HepG2 (cell line): ENCODE data around the gene DPEP3. TPM values are rescaled to one million over a fixed set of nuclear protein-coding genes. Genes with fewer than 3 reads are reported as not detected.

Experiments used
- ATRX ChIP-seq: sonication (generic); formaldehyde crosslinking; IDR thresholded peaks from 2 replicates; pipeline ENCODE4 v1.4.0; 2020; ENCODE audit warnings: missing genetic modification reagents, borderline replicate concordance
- ELF3 ChIP-seq: IDR thresholded peaks from 2 replicates; pipeline ENCODE4 v1.6.1; 2016; ENCODE audit warnings: missing genetic modification reagents, missing compliant biosample characterization
- ERF ChIP-seq: IDR thresholded peaks from 2 replicates; pipeline ENCODE4 v1.6.1; 2018; ENCODE audit warnings: missing biosample characterization, missing genetic modification reagents
- FOSL2 ChIP-seq: sonication (generic); formaldehyde crosslinking; IDR thresholded peaks from 2 replicates; pipeline ENCODE4 v1.4.0; 2020; ENCODE audit warnings: missing genetic modification reagents
- KAT7 ChIP-seq: IDR thresholded peaks from 2 replicates; pipeline ENCODE4 v1.6.1; 2018; ENCODE audit warnings: borderline replicate concordance, missing compliant biosample characterization
- KLF16 ChIP-seq, 2 experiments: sonication (generic) in 1 of 2; formaldehyde crosslinking in 1 of 2; IDR thresholded peaks; 2 replicates each; pipeline versions ENCODE4 v1.6.1 to v1.8.0; 2016 to 2023; ENCODE audit warnings: missing genetic modification reagents in 2 of 2, missing compliant biosample characterization in 1 of 2
- MIER2 ChIP-seq: IDR thresholded peaks from 2 replicates; pipeline ENCODE4 v1.6.1; 2016; ENCODE audit warnings: missing biosample characterization, missing genetic modification reagents
- MZF1 ChIP-seq: sonication (generic); formaldehyde crosslinking; IDR thresholded peaks from 2 replicates; pipeline ENCODE4 v1.8.1; 2023; ENCODE audit warnings: mild to moderate bottlenecking, missing genetic modification reagents, borderline replicate concordance
- SOX13 ChIP-seq, 3 experiments: fragments of 450-650 bp in 1 of 3; sonication (generic) in 1 of 3; formaldehyde crosslinking in 1 of 3; IDR thresholded peaks in 2 of 3; conservative IDR thresholded peaks in 1 of 3; 2 replicates each; pipeline versions ENCODE4 v1.5.0 to v1.6.1; 2016 to 2020; ENCODE audit warnings: antibody characterized with exemption in 1 of 3, mild to moderate bottlenecking in 1 of 3, missing compliant biosample characterization in 1 of 3, missing genetic modification reagents in 1 of 3, moderate library complexity in 1 of 3
- ZFX ChIP-seq: sonication (generic); formaldehyde crosslinking; IDR thresholded peaks from 2 replicates; pipeline ENCODE4 v1.4.0; 2020; ENCODE audit warnings: mild to moderate bottlenecking, low read depth, missing genetic modification reagents, moderate library complexity
- ZNF337 ChIP-seq: sonication (generic); formaldehyde crosslinking; IDR thresholded peaks from 2 replicates; pipeline ENCODE4 v1.5.1; 2020; ENCODE audit warnings: missing genetic modification reagents, low read depth, mild to moderate bottlenecking, borderline replicate concordance
- ZNF33B ChIP-seq: sonication (generic); formaldehyde crosslinking; IDR thresholded peaks from 2 replicates; pipeline ENCODE4 v1.5.1; 2020; ENCODE audit warnings: mild to moderate bottlenecking, missing genetic modification reagents
- ZNF446 ChIP-seq: sonication (generic); formaldehyde crosslinking; IDR thresholded peaks from 2 replicates; pipeline ENCODE4 v1.5.0; 2020; ENCODE audit warnings: mild to moderate bottlenecking, missing genetic modification reagents
- ZNF598 ChIP-seq: sonication (generic); formaldehyde crosslinking; IDR thresholded peaks from 2 replicates; pipeline ENCODE4 v1.5.1; 2020; ENCODE audit warnings: mild to moderate bottlenecking, missing genetic modification reagents, borderline replicate concordance
- polyA plus RNA-seq, 8 experiments: library from polyadenylated mRNA; depleted of rRNA in 3 of 8; stranded (reverse) in 7 of 8; unstranded in 1 of 8; fragments of >200 nt; fragmentation: Illumina TruSeq in 4 of 8; extraction: Trizol in 4 of 8; gene quantifications; 2 replicates each; pipeline versions ENCODE4 v1.2.1 to v1.2.3, GENCODE V29; 2011 to 2016; ENCODE audit warnings: low read depth in 4 of 8, missing spikeins in 1 of 8, mixed read lengths in 1 of 8; ENCODE audit not compliant: insufficient read depth in 1 of 8
- total RNA-seq, 5 experiments: library from RNA; depleted of rRNA; stranded (reverse); fragments of >200 nt; fragmentation: Illumina TruSeq; extraction: Trizol; gene quantifications; 2 replicates each; pipeline ENCODE4 v1.2.3, GENCODE V29; 2016; ENCODE audit warnings: low read depth in 1 of 5
- TF ChIP-seq, protein P1 (sequence below): IDR thresholded peaks from 2 replicates; pipeline ENCODE4 v1.4.0; 2020; ENCODE audit warnings: mild to moderate bottlenecking, missing genetic modification reagents
- TF ChIP-seq, protein P2 (sequence below): sonication (generic); formaldehyde crosslinking; IDR thresholded peaks from 2 replicates; pipeline ENCODE4 v1.8.1; 2023; ENCODE audit warnings: mild to moderate bottlenecking, moderate library complexity, missing genetic modification reagents
- TF ChIP-seq, protein P3 (sequence below): sonication (generic); formaldehyde crosslinking; IDR thresholded peaks from 2 replicates; pipeline ENCODE4 v1.4.0; 2020; ENCODE audit warnings: low read depth, mild to moderate bottlenecking, missing genetic modification reagents
- TF ChIP-seq, protein P4 (sequence below): sonication (generic); formaldehyde crosslinking; IDR thresholded peaks from 2 replicates; pipeline ENCODE4 v1.5.1; 2020; ENCODE audit warnings: missing genetic modification reagents, mild to moderate bottlenecking, borderline replicate concordance

DPEP3 gene
- total and polyA plus RNA-seq, 2 of the 13 experiments (the other 11 are each of a cell fraction or from before 2014, with no cell fraction given), result not detected

DNA sequence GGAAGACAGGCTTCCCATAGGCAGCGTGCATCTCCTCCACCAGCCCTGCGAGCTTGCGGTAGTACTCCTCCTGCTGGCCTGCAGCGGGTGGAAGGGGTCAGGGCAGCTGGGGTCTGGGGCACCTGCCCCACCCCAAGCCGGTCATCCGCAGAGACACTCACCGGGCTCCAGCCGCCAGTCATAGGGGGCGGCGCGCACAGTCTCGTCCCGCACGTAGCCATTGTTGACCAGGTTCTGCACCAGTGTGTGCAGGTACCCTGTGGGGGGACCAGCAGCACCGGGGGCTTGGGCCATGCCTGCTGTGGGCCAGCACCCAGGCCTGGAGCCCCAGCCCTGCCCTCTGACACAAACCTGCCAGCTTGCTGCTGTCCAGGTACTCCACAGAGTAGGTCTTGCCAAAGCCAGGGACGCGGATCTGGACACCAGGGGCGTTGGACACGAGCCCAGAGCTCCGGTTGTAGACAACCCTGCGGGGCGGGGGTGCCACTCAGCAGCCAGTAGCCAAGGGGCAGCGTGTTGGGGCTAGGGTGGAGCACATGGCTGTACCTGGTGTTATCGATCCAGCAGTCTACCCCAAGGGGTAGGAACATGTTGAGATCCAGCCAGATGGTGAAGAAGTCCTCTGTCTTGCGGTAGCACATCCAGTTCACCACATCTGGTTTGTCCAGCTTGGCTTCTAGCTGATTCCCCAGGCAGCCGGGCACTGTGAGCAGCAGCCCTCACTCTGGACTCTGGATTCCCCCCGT, 37.6 kb downstream of the DPEP3 start (continued):
- TF ChIP-seq, protein P1, sequence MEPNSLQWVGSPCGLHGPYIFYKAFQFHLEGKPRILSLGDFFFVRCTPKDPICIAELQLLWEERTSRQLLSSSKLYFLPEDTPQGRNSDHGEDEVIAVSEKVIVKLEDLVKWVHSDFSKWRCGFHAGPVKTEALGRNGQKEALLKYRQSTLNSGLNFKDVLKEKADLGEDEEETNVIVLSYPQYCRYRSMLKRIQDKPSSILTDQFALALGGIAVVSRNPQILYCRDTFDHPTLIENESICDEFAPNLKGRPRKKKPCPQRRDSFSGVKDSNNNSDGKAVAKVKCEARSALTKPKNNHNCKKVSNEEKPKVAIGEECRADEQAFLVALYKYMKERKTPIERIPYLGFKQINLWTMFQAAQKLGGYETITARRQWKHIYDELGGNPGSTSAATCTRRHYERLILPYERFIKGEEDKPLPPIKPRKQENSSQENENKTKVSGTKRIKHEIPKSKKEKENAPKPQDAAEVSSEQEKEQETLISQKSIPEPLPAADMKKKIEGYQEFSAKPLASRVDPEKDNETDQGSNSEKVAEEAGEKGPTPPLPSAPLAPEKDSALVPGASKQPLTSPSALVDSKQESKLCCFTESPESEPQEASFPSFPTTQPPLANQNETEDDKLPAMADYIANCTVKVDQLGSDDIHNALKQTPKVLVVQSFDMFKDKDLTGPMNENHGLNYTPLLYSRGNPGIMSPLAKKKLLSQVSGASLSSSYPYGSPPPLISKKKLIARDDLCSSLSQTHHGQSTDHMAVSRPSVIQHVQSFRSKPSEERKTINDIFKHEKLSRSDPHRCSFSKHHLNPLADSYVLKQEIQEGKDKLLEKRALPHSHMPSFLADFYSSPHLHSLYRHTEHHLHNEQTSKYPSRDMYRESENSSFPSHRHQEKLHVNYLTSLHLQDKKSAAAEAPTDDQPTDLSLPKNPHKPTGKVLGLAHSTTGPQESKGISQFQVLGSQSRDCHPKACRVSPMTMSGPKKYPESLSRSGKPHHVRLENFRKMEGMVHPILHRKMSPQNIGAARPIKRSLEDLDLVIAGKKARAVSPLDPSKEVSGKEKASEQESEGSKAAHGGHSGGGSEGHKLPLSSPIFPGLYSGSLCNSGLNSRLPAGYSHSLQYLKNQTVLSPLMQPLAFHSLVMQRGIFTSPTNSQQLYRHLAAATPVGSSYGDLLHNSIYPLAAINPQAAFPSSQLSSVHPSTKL, result peak; percentile 7; the same call in 1 of the 2 replicates
- TF ChIP-seq MIER2 (no peak), KLF16 (CRISPR knock-in tag; IDR thresholded peaks at IDR 0.05) (no peak), ERF (CRISPR knock-in tag) (peak; percentile 47), MZF1 (CRISPR knock-in tag) (0 out of 2 replicates have a peak, but pooled peaks have one; percentile 57), ZNF598 (0 out of 2 replicates have a peak, but pooled peaks have one; percentile 47), ZNF33B (CRISPR knock-in tag) (peak; percentile 68; the same call in 1 of the 2 replicates), ZFX (CRISPR knock-in tag) (no peak; the same call in 1 of the 2 replicates), FOSL2 (CRISPR knock-in tag) (0 out of 2 replicates have a peak, but pooled peaks have one; percentile 12), ATRX (CRISPR knock-in tag) (no peak), ZNF446 (CRISPR knock-in tag) (no peak), SOX13 (IDR thresholded peaks at IDR 0.05) (no peak), SOX13 (CRISPR knock-in tag; conservative IDR thresholded peaks at IDR 0.05 in 1 of 2, IDR thresholded peaks at IDR 0.05 in 1 of 2) (0 out of 4 replicates have a peak, but pooled peaks of 1 of the 2 experiments have one; percentile 6), ZNF337 (CRISPR knock-in tag) (peak; percentile 90; the same call in 1 of the 2 replicates), ELF3 (CRISPR knock-in tag) (peak; percentile 8; the same call in 1 of the 2 replicates), KAT7 (CRISPR knock-in tag) (peak; percentile 69; the same call in 1 of the 2 replicates)
- TF ChIP-seq, protein P2, sequence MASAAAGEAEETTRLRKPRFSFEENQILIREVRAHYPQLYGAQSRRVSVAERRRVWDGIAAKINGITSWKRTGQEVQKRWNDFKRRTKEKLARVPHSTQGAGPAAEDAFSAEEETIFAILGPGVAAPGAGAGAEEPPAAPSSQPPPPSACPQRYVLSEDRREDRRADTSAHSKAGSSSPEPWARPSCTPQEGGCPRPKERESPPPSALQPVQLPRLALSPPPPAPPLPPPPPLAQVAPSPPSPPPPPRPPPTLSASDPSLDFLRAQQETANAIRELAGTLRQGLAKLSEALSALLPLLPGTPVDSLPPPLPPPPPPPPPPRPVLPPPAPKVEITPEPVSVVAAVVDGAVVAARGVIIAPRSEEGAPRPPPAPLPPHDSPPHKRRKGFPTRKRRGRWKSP, result no peak
- TF ChIP-seq, protein P3, sequence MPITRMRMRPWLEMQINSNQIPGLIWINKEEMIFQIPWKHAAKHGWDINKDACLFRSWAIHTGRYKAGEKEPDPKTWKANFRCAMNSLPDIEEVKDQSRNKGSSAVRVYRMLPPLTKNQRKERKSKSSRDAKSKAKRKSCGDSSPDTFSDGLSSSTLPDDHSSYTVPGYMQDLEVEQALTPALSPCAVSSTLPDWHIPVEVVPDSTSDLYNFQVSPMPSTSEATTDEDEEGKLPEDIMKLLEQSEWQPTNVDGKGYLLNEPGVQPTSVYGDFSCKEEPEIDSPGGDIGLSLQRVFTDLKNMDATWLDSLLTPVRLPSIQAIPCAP, result no peak
- TF ChIP-seq, protein P4, sequence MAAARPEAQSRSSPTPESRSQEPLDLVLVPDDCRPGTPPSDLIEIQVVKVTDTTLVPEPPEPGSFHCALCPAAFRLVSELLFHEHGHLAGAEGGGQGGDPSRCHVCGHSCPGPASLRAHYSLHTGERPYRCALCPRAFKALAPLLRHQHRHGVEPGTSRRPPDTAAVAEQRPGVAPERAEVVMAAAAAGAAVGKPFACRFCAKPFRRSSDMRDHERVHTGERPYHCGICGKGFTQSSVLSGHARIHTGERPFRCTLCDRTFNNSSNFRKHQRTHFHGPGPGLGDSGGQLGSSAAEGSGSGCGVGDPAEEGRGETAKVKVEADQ (CRISPR knock-in tag), result peak; percentile 82
